GM18867 (cell line): Measurements from ENCODE around the gene TBC1D1.

Experiments used
- ATAC-seq: cut with Tn5 transposase; IDR thresholded peaks from one replicate; pipeline ENCODE4 v1.9.1; 2021; ENCODE audit warnings: mild to moderate bottlenecking, moderate library complexity; ENCODE audit not compliant: unreplicated experiment

The TBC1D1 gene

DNA sequence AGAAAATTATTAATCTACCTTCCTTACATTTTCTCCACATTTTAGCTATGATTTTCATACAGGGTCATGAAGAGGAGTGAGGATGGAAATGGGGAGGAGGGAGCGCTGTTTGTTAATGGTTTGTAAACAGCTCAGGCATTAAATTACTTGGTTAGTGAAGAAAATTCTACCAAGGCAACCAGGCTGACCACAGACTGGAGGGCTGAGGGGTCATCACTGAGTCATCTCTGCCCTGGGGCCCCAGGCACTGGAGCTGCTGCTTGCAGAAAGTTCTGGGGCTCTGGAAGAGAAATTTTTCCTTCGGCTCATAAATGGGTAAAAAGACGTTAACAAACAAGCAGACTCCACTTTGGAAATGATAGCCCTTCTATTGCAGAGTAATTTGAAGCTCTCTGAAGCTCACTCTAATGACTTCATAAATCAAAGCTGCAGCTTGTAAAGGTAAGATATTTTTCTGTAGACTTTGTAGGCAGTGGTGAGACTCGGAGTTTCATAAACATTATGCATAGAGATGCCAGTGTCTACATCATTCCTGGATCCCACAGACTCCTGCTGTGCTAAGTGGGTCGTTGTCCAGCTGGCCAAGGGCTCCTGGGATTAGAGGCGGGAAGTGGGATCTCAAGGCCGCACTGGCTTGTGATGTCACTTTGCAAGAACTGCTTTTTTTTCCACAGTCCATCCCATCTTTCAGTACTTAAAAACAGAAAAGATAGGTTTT lies 228.9 kb downstream of the TBC1D1 start:
- ATAC-seq = no peak

GRCh38 chr4:38120772-38121171 lies 229.9 kb downstream of the TBC1D1 start:
- no peak for ATAC-seq

DNA sequence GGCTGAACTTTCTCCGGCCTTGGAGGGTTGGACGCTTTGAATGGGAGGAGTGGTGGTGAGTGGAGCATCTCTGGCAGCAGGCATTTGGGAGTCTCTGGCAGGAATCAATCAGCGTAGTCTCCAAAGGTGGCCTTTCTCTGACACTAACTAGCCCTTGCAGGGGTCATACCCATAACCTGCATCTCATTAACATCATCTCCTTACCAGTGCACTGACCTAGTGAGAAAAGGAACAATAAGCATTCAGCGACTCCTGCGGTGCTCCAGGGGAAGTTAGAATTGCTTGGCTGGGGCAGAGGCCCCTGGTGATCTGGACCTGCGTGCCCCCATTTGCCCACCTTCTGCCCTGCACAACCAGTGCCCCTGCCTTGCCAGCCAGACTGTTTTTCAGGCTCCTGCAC lies 231.2 kb downstream of the TBC1D1 start:
- no peak for ATAC-seq

DNA sequence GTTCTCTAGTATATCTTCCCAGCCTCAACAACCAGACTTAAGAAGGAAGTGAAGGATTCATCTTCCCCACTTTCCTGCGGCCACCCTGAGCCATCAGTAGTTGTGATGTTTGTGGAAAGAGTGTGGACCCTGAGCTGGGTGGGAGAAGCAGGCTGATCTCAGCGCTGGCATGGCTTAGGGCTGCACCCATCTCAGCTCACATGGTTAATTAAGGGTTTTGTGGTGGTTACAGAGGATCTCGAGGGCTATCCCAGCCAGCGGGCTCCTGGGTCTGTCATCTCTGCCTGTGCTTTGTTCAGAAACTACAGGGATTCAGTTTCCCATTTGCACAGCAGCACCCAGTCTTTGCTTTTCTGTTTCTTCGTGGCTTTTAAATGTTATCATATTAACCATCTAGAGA lies 232.7 kb downstream of the TBC1D1 start:
- no peak for ATAC-seq

- no peak for ATAC-seq
Observed at GRCh38 chr4:38124961-38125360, 234.1 kb downstream of the TBC1D1 start.

- ATAC-seq = no peak
Observed at GRCh38 chr4:38125816-38126215, 234.9 kb downstream of the TBC1D1 start.

- peak; percentile 37 for ATAC-seq
Observed at GRCh38 chr4:38128478-38129459, 237.9 kb downstream of the TBC1D1 start.

DNA sequence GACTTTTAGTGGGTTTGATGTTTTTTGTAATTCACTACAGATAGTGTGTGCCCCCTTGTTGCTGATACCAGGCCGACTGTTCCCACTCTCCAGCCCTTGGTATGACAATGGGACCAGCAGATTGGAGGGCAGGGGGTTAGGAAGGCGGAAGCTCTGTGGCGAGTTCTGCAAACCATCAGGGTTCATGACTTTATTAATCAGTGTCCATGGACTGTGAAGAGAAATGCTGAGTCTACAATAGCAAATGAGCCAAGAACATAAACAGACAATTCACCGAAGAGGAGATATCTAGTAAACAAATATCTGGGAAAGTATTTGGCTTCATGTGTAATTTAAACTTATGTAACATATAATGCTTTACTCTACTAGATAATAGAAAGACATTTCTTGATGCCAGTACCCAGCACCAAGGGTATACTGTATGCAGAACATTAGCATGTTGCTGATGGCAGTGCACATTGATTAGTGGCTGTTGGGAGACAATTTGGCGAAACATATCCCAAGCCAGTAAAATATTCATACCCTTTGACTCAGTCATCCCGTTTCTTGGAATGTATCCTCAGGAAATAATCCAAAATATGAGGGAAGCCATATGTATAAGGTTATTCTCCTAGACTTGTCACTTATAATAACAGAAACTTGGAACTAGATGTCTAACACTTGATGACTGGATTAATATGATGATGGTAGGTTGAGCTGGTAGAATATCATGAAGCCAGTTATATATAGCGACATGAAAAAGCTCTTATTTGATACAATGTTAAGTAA lies 238.8 kb downstream of the TBC1D1 start:
- ATAC-seq = no peak

DNA sequence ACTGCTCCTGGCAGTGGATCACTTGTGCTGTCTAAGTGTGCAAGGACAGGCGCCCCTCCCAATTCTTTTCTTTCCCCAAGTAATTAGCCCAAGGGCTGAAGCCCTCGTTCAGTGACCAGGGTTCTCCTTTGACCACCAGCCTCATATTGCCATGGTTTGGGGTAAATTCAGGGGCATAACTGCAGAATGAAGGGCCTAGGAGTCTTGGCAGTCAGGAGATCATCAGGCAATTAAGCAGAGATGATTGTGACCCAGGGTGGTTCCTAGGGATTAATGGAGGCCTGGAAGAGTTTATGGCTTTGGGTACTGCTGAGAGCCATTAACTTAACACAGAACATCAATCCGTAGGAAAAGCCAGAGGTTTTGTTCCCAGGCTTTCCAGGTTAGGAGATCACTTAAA lies 240.0 kb downstream of the TBC1D1 start:
- no peak for ATAC-seq

DNA sequence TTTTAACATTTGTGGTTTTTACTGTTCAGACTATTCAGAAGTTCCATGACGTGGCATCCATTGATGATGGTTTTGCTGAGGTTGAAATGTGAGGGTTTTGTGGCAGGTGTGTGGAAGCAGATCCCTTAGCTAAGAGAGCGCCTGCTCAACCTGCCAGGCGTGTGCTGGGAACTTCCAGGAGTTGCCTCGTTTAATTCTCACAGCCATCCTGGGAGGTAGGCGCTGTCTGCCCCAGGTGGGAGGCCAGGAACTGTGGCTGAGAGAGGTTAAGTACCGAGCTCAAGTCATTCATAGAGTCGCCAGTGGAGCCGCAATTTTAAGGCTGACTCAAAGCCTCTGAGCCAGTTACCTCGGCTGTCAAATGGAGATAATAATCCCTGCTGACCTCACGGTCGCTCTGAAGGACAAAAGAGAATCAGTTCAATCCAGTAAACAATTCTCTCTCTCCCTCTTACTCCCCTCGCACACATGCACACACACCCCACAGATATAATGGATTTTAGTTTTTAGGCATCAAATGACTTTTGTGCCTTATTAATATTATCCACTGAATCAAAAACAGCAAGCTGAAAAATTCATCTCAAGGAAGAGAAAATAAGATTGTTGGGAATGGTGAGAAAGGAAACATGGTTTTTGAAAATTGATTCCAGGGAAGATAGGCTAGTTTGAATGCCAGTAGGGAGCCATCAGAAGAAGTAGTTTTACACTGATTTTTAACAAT lies 240.6 kb downstream of the TBC1D1 start:
- ATAC-seq = peak; percentile 33

DNA sequence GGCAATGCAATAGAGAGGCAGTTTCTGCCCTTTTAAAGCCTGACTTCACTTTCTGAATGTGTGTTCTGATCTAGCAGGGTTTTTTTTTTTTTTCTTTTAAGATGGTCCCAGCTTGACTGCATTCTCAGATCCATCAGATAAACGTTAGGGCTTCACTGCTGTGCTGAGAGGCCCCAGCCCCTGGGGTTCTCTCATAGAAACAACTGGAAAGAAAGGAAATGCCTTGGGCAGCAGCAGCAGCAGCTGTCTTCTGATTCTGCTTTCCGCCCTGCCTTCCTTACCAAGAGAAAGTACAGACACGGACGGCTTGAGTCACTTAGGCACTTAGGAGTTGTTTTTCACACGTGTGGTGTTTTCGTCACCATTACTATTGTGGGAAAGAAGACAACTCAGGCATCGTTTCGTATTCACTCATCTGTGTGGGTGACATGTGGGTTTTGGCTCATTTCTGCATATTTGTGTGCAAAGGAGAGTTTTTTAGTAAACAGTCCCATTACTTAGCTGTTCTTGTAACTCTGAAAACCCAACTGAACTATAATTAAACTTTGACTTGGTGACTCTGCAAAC lies 241.3 kb downstream of the TBC1D1 start:
- ATAC-seq = peak; percentile 71

DNA sequence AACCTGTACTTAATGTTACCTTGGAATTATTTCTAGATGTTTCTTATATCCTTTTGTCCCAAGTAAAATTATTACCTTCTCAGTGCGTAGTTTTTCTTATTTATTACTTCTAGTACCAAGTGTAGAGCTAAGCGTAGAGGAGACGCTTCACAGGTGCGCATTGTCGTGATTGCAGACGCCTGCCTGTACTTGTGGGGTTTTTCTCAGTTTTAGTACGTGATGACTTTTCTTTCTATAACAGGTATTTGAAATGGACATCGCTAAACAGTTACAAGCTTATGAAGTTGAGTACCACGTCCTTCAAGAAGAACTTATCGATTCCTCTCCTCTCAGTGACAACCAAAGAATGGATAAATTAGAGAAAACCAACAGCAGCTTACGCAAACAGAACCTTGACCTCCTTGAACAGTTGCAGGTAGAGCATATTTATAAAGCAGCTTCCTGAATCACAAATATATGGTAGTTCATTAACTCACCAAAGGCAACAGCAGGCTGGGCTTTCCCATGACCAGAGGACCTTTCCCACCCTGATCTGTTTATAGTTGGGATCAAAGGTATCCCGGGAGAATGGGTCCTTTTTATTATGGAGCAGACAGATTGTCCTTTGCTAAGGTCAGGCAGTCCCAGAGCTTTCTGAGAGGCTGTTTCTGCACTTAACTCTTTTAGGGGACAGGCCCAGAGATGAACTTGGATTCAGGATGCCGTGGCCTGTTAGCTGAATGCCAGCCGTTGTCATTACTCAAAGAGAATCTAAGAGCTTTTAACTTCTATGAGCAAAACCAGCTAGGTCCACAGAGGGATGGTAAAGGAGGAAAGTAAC lies 242.2 kb downstream of the TBC1D1 start:
- ATAC-seq = no peak

- no peak for ATAC-seq
Observed at GRCh38 chr4:38133711-38134480, 243.0 kb downstream of the TBC1D1 start.

GRCh38 chr4:38135201-38135600 lies 244.3 kb downstream of the TBC1D1 start:
- ATAC-seq = no peak

DNA sequence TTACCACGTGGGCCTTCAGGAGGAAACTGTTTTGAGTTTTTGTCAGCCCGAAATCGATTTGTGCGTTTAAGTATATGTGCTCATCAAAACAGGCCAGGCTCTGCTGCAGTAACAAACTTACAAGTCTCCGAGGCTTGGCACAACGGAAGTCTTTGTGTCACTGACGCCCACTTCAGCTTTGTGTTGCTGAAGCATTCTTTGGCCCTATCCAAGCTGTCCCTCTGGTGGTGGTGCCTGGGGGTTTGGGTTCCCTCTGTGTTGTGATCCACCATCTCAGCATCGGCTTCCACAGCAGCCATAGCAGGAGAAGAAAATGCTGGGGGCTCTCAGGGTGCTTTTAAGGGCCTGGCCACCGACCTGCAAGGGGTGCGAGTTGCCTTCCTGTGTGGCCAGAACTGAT lies 245.7 kb downstream of the TBC1D1 start:
- no peak for ATAC-seq

DNA sequence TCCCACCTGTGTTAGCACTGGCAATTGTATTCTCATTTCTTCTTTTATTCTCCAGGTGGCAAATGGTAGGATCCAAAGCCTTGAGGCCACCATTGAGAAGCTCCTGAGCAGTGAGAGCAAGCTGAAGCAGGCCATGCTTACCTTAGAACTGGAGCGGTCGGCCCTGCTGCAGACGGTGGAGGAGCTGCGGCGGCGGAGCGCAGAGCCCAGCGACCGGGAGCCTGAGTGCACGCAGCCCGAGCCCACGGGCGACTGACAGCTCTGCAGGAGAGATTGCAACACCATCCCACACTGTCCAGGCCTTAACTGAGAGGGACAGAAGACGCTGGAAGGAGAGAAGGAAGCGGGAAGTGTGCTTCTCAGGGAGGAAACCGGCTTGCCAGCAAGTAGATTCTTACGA lies 246.2 kb downstream of the TBC1D1 start:
- no peak for ATAC-seq

DNA sequence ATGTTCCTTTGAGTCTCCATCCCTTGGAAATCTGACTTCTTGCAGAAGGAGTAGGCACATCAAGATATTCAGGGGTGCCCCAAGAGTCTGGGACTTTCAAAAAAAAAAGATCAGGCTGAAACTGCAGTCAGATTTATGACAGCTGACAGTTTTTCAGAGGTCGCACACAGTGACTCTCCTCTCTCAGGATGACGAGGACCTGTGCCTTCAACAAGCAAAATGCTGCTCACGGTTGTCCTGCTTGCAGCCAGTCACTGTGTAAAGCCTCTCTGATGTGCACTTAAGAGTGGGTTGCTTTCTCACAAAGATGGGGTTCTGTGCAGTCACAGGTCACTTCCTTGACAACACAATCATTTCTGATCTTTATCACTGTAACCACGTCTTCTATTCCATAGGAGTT lies 247.5 kb downstream of the TBC1D1 start:
- ATAC-seq = no peak

GRCh38 chr4:38139187-38139586 lies 248.3 kb downstream of the TBC1D1 start:
- ATAC-seq = no peak
